HG02970 (cell line): Measurements from ENCODE around the gene IBA57.

ENCODE experiments used
- ATAC-seq: cut with Tn5 transposase; IDR thresholded peaks from one replicate; pipeline ENCODE4 v1.9.1; 2021; ENCODE audit warnings: mild to moderate bottlenecking, moderate library complexity, moderate number of reproducible peaks; ENCODE audit not compliant: unreplicated experiment, low FRiP score

The IBA57 gene

GRCh38 chr1:228155596-228156514 is 9.7 kb upstream of the IBA57 start:
- ATAC-seq: no peak

GRCh38 chr1:228156515-228156881 is 9.1 kb upstream of the IBA57 start:
- no peak for ATAC-seq

DNA sequence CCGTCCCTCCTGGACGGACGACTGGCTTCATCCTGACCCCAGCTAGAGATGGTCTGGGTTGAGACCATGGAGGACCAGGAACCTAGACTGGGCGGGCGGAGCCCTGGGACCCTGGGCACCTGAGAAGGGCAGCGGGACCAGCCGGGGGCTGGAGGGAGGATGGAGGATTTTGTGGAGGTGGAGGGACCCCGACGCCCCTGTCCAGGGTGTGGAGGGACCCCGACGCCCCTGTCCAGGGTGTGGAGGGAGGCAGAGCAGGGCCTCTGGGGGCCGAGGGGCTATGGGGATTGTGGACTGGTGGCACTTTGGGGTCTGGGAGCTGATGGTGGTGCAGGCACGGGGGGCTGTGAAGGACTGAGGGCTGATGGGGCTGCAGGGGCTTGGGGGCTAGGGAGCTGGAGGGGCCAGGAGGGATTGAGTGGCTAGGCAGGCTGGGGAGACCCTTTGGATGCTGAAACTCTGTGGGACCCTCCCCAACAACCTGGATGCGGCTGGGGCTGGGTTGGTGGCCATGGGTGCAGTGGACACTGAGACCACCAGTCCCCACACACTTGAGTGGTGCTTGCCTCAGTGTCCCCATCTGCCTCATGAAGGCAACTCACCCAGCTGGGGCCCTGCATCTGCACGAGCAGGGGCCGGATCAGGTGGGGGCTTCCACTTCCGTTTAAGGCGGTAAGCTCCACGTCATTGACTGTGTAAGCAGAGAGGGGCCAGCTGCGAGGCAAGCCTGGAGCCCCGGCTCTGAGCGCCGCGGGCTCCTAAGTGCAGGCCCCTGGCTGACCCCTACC is 8.5 kb upstream of the IBA57 start:
- no peak for ATAC-seq

DNA sequence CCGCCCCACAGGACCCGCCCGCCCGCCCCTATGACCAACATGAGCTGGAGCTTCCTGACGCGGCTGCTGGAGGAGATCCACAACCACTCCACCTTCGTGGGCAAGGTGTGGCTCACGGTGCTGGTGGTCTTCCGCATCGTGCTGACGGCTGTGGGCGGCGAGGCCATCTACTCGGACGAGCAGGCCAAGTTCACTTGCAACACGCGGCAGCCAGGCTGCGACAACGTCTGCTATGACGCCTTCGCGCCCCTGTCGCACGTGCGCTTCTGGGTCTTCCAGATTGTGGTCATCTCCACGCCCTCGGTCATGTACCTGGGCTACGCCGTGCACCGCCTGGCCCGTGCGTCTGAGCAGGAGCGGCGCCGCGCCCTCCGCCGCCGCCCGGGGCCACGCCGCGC is 7.9 kb upstream of the IBA57 start:
- no peak for ATAC-seq

DNA sequence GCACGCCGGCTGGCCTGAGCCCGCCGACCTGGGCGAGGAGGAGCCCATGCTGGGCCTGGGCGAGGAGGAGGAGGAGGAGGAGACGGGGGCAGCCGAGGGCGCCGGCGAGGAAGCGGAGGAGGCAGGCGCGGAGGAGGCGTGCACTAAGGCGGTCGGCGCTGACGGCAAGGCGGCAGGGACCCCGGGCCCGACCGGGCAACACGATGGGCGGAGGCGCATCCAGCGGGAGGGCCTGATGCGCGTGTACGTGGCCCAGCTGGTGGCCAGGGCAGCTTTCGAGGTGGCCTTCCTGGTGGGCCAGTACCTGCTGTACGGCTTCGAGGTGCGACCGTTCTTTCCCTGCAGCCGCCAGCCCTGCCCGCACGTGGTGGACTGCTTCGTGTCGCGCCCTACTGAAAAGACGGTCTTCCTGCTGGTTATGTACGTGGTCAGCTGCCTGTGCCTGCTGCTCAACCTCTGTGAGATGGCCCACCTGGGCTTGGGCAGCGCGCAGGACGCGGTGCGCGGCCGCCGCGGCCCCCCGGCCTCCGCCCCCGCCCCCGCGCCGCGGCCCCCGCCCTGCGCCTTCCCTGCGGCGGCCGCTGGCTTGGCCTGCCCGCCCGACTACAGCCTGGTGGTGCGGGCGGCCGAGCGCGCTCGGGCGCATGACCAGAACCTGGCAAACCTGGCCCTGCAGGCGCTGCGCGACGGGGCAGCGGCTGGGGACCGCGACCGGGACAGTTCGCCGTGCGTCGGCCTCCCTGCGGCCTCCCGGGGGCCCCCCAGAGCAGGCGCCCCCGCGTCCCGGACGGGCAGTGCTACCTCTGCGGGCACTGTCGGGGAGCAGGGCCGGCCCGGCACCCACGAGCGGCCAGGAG is 7.2 kb upstream of the IBA57 start:
- ATAC-seq: no peak

DNA sequence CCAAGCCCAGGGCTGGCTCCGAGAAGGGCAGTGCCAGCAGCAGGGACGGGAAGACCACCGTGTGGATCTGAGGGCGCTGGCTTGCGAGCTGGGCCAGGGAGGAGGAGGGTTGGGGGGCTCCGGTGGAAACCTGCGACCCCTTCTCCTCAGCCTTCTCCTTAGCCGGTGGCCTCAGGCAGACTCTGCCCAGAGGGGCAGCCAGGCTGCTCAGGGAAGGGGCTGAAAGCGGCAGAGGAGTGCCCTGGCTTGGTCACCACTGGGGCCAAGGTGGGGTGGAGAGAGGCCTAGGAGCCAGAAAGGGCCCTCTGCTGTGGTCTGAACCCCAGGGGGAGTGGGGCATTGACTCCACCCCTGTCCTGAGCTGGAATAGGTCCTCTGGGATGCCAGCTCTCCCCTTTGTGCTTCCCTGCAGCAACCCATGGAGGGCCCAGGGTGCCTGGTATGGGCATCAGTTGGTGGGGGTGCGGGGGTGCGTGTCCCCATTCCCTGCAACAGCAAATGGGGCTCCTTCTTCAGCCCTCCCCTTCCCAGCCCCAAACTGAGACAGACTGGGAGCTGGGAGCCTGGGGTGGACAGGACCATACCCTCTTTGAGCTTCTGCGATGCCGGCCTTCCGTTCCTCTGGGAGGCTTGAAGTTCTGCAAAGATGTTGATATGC is 6.5 kb upstream of the IBA57 start:
- ATAC-seq: no peak

DNA sequence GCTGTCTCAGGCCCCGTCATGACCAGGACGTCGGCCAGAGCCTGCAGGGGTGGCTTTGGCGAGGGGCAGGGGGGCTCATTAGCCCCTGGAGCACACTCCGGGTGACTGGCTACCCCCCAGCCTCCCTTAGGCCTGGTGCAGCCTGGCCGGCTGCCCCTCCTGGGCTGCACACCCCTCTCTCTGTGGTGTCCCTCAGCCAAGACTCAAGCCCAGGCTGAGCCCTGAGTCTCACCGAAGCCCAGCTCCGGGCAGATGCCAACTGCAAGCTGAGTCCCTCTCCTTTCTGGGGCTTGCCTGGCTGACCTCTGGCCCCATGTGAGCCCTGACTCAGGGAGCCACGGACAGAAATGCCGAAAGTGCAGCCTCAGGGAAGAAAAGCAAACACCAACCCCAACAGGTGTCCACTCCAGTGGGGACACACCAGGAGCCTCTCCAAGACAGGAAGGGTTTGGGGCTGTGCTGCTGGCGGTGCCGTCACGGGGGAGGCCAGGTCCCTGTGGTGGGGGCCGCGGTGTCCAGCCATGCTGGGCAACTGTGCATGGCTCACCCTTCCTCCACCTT is 5.3 kb upstream of the IBA57 start:
- ATAC-seq: no peak

GRCh38 chr1:228161362-228161761 is 4.2 kb upstream of the IBA57 start:
- no peak for ATAC-seq

- ATAC-seq: no peak
Observed at GRCh38 chr1:228161866-228162265, 3.7 kb upstream of the IBA57 start.

DNA sequence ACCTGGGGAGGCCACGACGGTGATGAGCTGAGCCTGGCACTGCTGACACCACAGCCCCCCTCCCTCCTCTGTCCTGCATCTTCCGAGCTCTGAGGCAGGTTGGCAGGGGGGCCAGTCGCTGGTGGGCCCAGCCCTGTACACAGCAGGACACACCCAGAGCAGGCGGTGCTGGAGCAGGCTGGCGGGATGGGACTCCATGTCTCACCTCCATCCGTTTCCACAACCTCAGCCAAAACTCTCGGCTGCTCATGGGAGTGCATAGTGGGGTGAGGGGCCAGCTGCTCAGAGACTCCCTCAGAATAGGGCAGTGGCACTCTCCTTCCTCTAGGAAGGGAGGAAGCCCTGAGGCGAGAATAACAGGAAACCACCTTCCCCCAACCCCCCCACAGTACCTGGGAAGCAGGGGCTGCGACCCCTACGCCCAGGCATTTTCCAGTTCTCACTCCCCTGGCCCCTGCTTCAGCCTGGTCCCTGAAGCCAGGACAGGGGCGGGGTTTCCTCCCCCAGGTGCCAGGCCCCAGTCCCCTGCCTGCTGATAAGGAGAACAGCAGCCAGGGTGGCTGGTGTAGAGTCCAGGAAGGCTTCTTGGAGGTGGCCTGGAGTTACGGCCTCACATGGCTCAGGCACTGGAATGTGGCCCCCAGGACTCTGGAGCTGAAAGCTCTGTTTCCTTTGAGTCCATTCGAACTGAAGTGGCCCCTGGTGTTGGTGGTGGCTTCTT is 3.2 kb upstream of the IBA57 start:
- no peak for ATAC-seq

DNA sequence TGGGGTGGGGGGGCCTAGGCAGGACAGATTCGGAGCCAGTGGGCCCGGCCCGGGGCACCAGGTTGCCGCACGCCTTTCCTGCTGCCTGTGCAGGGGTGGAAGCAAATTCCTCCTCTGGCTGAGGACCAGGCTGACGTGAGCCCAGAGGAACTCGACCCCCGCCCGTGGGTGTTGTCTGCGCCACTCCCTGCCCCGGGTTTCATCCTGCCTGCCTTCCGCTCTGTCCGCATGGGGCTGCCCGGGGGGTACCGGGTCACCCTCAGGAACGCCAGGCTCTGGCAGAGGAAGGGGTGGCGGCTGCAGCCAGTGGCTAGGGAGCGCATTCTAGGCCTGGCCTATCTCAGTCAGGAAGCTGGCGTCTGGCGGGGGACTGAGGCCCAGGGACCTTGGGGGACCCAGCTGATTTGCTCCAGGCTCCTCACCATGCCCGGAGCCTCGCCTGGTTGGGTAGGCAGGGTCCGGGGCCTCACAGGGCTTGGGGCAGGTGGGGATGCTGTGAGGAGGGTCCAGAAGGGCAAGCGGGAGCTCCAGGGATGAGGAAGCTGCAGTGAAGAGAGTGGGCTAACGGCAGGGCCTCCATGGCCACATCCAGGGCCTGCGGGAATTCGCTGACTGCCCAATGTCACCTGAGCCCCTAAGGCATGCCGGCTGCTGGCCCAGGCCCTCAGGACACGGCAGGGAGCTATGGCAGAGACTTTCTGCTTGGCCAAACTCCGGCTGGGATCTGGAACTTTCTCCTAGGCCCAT is 2.4 kb upstream of the IBA57 start:
- ATAC-seq: no peak

GRCh38 chr1:228163776-228164519 is 1.7 kb upstream of the IBA57 start:
- no peak for ATAC-seq

- no peak for ATAC-seq
Observed at GRCh38 chr1:228164561-228165371, 838 bp upstream of the IBA57 start.

GRCh38 chr1:228166170-228166936 is 749 bp downstream of the IBA57 start:
- peak; percentile 8 for ATAC-seq

DNA sequence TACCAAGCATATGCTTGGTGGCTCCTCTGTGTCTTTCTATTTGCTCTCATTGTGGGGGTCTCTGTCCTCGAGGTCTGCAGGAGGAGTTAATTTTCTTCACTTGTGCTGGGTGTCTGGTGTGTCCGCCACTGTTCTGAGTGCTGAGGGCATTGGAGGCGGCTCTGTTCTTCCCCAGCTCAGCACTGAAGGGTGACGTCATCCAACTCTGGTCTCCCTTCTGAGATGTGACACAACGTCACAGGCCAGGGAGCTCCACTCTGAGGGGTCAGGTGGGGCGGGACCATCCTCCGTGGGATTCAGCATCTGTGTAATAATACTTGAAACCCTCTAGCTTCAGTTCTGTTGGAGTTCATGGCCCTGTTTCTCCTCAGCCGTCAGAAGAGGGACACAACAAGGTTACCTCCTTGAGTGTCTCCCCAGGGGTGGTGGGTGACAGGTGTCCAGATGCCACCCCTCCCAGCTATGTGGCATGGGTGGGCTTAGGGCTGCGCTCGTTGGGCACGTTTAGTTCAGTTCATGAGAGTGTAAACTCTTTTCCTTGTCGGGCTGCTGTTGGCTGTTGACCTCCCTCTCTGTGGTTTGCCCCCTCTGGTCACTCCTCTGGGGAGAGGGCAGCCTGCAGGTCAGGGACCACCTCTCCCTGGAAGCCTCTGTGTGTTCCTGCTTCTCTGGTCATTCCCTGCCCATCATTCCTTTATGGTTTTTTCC is 3.1 kb downstream of the IBA57 start:
- no peak for ATAC-seq

- no peak for ATAC-seq
Observed at GRCh38 chr1:228169345-228169744, 3.7 kb downstream of the IBA57 start.
